ENCODE measurements around the gene SRPK1. TPM values are rescaled to one million over a fixed set of nuclear protein-coding genes. Genes with fewer than 3 reads are reported as not detected.

The SRPK1 gene
- total RNA-seq, 1 donor from 2014 or later: 74.3 TPM

DNA sequence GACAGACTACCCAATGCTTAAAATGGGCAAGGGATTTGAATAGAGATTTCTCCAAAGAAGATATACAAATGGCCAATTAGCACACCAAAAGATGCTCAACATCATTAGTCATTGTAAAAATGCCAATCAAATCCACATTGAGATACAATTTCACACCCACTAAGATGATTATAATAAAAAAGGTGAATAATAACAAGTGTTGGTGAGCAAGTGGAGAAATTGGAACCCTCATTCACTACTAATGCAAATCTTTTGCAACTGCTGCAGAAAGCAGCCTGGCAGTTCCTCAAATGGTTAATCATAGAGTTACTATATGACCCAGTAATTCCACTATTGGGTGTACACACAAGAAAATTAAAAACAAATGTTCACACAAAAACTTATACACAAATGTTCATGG lies 103.4 kb downstream of the SRPK1 start:
- TF ChIP-seq CTCF (IDR thresholded peaks at IDR 0.05; ENCODE audit: unreplicated experiment): no peak
- Mint-ChIP-seq H3K27ac (no peak overlapping the region), H3K27me3 (no peaks in the 10 kb centered on the region), H3K4me1 (ENCODE audit: low read depth) (no peaks in the 10 kb centered on the region), H3K9me3 (ENCODE audit: low read depth) (no peaks in the 10 kb centered on the region), H3K36me3 (ENCODE audit: insufficient read depth) (no peaks in the 10 kb centered on the region), H3K4me3 (ENCODE audit: low read depth) (no peak overlapping the region)
- DNase-seq (ENCODE audit: low spot score, unreplicated experiment): no peak

DNA sequence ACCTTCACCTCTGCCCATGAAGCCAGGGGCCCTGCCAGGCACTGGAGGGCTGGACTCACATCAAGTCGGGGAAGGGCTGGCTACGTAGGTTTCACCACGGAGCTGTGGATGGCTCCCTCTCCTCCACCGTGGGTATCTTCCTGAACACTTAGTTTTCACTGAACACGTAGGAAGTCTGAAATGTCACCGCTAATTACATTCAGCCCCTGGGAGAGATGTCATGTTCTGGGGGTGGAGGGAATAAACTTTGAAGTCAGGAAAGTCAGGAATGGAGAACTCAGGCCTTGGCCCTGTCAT lies 109.3 kb downstream of the SRPK1 start:
- peaks cover 5% of the 10 kb centered on the region for H3K27me3 Mint-ChIP-seq
- no peaks in the 10 kb centered on the region for H3K36me3 Mint-ChIP-seq (ENCODE audit: insufficient read depth)
- no peak for DNase-seq (ENCODE audit: low spot score, unreplicated experiment)
- no peak for TF ChIP-seq CTCF (IDR thresholded peaks at IDR 0.05; ENCODE audit: unreplicated experiment)
- H3K4me3 Mint-ChIP-seq (ENCODE audit: low read depth): no peak overlapping the region
- no peaks in the 10 kb centered on the region for H3K4me1 Mint-ChIP-seq (ENCODE audit: low read depth)
- H3K9me3 Mint-ChIP-seq (ENCODE audit: low read depth): no peaks in the 10 kb centered on the region
- no peak overlapping the region for H3K27ac Mint-ChIP-seq

DNA sequence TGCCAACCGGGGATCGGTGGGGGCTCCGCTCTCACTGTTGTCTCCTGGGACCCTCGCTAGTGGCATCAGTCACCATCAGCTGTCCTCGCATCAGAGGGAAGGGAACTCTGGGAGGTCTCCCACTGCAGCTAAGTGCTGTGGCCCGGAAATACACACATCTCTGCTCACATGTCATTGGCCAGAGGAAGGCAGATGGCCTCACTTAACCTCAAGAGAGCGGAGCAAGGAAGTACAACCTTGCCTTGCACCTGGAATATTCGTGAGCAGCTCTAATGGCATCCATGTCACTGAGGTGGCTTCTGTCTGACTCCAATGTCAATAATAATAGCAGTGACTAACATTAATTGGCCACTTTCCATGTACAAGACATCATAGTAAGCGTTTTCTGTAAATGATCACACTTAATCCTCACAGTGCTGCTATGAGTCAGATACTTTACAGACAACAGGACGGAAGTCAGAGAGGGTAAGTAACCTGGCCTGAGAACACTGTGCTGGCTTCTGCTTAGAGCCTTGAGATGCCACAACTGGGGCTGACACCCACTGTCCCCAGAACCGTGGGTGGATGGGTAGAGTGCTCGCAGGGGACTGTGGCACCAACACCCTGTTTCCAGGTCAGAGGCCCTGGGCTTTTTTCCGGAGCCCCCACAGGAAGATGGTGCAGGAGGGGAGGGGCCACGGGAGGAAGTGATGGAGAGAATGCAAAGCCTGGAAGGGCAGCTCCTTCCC lies 109.8 kb downstream of the SRPK1 start:
- TF ChIP-seq CTCF (IDR thresholded peaks at IDR 0.05; ENCODE audit: unreplicated experiment): no peak
- no peaks in the 10 kb centered on the region for H3K9me3 Mint-ChIP-seq (ENCODE audit: low read depth)
- H3K4me3 Mint-ChIP-seq (ENCODE audit: low read depth): no peak overlapping the region
- no peak for DNase-seq (ENCODE audit: low spot score, unreplicated experiment)
- H3K27ac Mint-ChIP-seq: no peak overlapping the region
- H3K4me1 Mint-ChIP-seq (ENCODE audit: low read depth): no peaks in the 10 kb centered on the region
- H3K36me3 Mint-ChIP-seq (ENCODE audit: insufficient read depth): no peaks in the 10 kb centered on the region
- peaks cover 10% of the 10 kb centered on the region for H3K27me3 Mint-ChIP-seq

DNA sequence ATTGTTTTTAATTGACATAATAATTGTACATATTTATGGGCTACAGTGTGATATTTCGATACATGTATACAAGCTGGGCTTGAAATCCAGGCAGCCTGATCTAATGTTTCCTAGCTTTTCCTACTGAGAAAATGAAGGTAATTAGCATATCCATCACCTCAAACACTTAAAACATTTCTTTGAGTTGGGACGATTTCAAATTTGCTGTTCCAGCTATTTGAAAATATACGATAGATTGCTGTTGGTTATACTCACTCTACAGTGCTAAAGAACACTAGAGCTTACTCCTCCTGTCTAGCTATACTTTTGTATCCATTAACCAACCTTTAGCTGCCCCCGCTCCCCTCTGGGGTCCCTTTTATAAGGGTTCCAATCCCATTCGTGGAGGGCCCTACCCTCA lies 111.1 kb downstream of the SRPK1 start:
- Mint-ChIP-seq H3K9me3 (ENCODE audit: low read depth) (no peaks in the 10 kb centered on the region), H3K27me3 (peaks cover 11% of the 10 kb centered on the region), H3K4me1 (ENCODE audit: low read depth) (peaks cover under 1% of the 10 kb centered on the region), H3K4me3 (ENCODE audit: low read depth) (no peak overlapping the region), H3K27ac (no peak overlapping the region), H3K36me3 (ENCODE audit: insufficient read depth) (no peaks in the 10 kb centered on the region)
- no peak for TF ChIP-seq CTCF (IDR thresholded peaks at IDR 0.05; ENCODE audit: unreplicated experiment)
- no peak for DNase-seq (ENCODE audit: low spot score, unreplicated experiment)

DNA sequence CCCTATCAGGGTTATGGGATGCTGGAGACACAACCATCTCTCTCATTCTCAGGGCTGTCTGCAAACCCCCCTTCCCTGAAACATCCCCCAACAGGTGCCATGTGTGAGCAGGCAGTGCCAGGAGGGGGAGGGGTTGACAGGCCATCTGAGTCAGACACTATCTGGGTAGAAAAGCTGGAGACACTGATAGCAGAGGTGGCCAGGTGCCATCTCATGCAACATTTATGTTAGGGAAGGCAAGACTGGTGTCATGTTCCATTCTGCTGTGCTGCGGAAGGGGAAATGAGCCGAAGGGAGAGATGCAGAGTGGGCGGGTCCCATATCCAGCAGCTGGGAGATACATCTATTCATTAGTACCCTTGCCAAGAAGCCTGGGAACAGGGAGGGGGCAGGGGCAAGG lies 112.2 kb downstream of the SRPK1 start:
- H3K4me3 Mint-ChIP-seq (ENCODE audit: low read depth): no peak overlapping the region
- H3K9me3 Mint-ChIP-seq (ENCODE audit: low read depth): no peaks in the 10 kb centered on the region
- peaks cover 1% of the 10 kb centered on the region for H3K4me1 Mint-ChIP-seq (ENCODE audit: low read depth)
- H3K27me3 Mint-ChIP-seq: peaks cover 11% of the 10 kb centered on the region
- H3K36me3 Mint-ChIP-seq (ENCODE audit: insufficient read depth): no peaks in the 10 kb centered on the region
- TF ChIP-seq CTCF (IDR thresholded peaks at IDR 0.05; ENCODE audit: unreplicated experiment): no peak
- DNase-seq (ENCODE audit: low spot score, unreplicated experiment): no peak
- H3K27ac Mint-ChIP-seq: no peak overlapping the region

Data from progenitor cell of endocrine pancreas (in vitro differentiated cells).